OCI-LY1 (cell line): ENCODE data around the gene NPC2.
A peak's percentile ranks its signal among the peaks of the same experiment; 100 is the strongest.

Experiments used
- H2AFZ ChIP-seq: fragments of 200-600 bp; sonication (generic), shearing (Covaris generic); 2 replicates; pipeline ENCODE4 v1.6.0; 2014; ENCODE audit warnings: antibody characterized with exemption, mild to moderate bottlenecking, low read length
- H3F3A ChIP-seq: fragments of 200-600 bp; sonication (generic), shearing (Covaris generic); 2 replicates; pipeline ENCODE4 v1.6.0; 2014; ENCODE audit warnings: mild to moderate bottlenecking, antibody characterized with exemption, low read length, moderate library complexity; ENCODE audit not compliant: insufficient read depth
- H3K27ac ChIP-seq: fragments of 200-600 bp; sonication (generic); 2 replicates; pipeline ENCODE4 v1.5.1; 2014; ENCODE audit warnings: low read length, mixed run types, mild to moderate bottlenecking, low read depth; ENCODE audit not compliant: poor library complexity, severe bottlenecking
- H3K27me3 ChIP-seq: fragments of 200-600 bp; sonication (generic); 2 replicates; pipeline ENCODE4 v1.6.0; 2014; ENCODE audit warnings: antibody characterized with exemption, mild to moderate bottlenecking, low read length, moderate library complexity; ENCODE audit not compliant: insufficient read depth
- H3K36me3 ChIP-seq: fragments of 200-600 bp; sonication (generic); 2 replicates; pipeline ENCODE4 v1.6.1; 2014; ENCODE audit warnings: mild to moderate bottlenecking, antibody characterized with exemption, low read length, moderate library complexity, mixed read lengths; ENCODE audit not compliant: insufficient read depth
- H3K4me1 ChIP-seq: fragments of 200-600 bp; sonication (generic); 2 replicates; pipeline ENCODE4 v1.5.1; 2014; ENCODE audit warnings: mild to moderate bottlenecking, low read length, moderate library complexity; ENCODE audit not compliant: insufficient read depth, severe bottlenecking
- H3K4me2 ChIP-seq: fragments of 200-600 bp; sonication (generic), shearing (Covaris generic); 2 replicates; pipeline ENCODE4 v1.6.1; 2014; ENCODE audit warnings: low read length
- H3K4me3 ChIP-seq: fragments of 200-600 bp; sonication (generic); 2 replicates; pipeline ENCODE4 v1.5.1; 2014; ENCODE audit warnings: low read length, low read depth, mild to moderate bottlenecking, mixed read lengths; ENCODE audit not compliant: poor library complexity, severe bottlenecking
- H3K79me2 ChIP-seq: fragments of 200-600 bp; shearing (Covaris generic); 2 replicates; pipeline ENCODE4 v1.6.1; 2016; ENCODE audit warnings: mixed run types, low read length, mixed read lengths; ENCODE audit not compliant: insufficient read depth
- H3K9ac ChIP-seq: fragments of 200-600 bp; sonication (generic), shearing (Covaris generic); 2 replicates; pipeline ENCODE4 v1.6.1; 2014; ENCODE audit warnings: mild to moderate bottlenecking, low read length, mixed read lengths
- H3K9me2 ChIP-seq: fragments of 200-600 bp; sonication (generic), shearing (Covaris generic); 2 replicates; pipeline ENCODE4 v1.6.1; 2014; ENCODE audit warnings: low read depth, mild to moderate bottlenecking, low read length, mixed read lengths
- H3K9me3 ChIP-seq: fragments of 200-600 bp; shearing (Covaris generic); 2 replicates; pipeline ENCODE4 v1.6.1; 2014; ENCODE audit warnings: low read length, mixed read lengths
- H4K20me1 ChIP-seq: fragments of 200-600 bp; sonication (generic), shearing (Covaris generic); 2 replicates; pipeline ENCODE4 v1.6.0; 2016; ENCODE audit warnings: mild to moderate bottlenecking, low read length; ENCODE audit not compliant: insufficient read depth
- CTCF ChIP-seq: fragments of 200-600 bp; sonication (generic), shearing (Covaris generic); IDR thresholded peaks from 2 replicates; pipeline ENCODE4 v1.5.1; 2017; ENCODE audit warnings: mild to moderate bottlenecking, antibody characterized with exemption, low read length, moderate library complexity, mixed read lengths
- EZH2 ChIP-seq: fragments of 200-600 bp; sonication (generic), shearing (Covaris generic); IDR thresholded peaks from 2 replicates; pipeline ENCODE4 v1.8.0; 2017; ENCODE audit warnings: borderline replicate concordance, mixed run types, mild to moderate bottlenecking, antibody characterized with exemption, low read length, moderate library complexity, mixed read lengths

NPC2 gene

GRCh38 chr14:74492776-74493342, at the start of gene NPC2:
Gene NPC2 (minus strand): TSS chr14:74493305. CDS start chr14:74493274, 31 bp downstream.
- no peaks in the 10 kb centered on the region for H3K79me2 ChIP-seq

GRCh38 chr14:74542056-74542685, 49.1 kb upstream of the NPC2 start:
- Histone ChIP-seq H3K9me3 (no peaks in the 10 kb centered on the region), H4K20me1 (no peaks in the 10 kb centered on the region)

More at GRCh38 chr14:74492776-74493342, at the start of gene NPC2:
- Histone ChIP-seq H3K36me3 (peaks cover 3% of the 10 kb centered on the region; the same call in 1 of the 2 replicates), H4K20me1 (no peaks in the 10 kb centered on the region), H3K27ac (no peak within 1 kb of the TSS), H3K9ac (peak within 1 kb of the TSS; percentile 83), H3K4me1 (peaks cover 25% of the 10 kb centered on the region), H3K4me2 (peak within 1 kb of the TSS; percentile 91), H3F3A (no peaks in the 10 kb centered on the region), H3K9me2 (no peaks in the 10 kb centered on the region), H3K4me3 (peak within 1 kb of the TSS; percentile 85), H3K9me3 (no peaks in the 10 kb centered on the region), H2AFZ (peak within 1 kb of the TSS; percentile 50; the same call in 1 of the 2 replicates), H3K27me3 (no peaks in the 10 kb centered on the region)
- TF ChIP-seq EZH2 (no peak), CTCF (no peak)

GRCh38 chr14:74541225-74541624, 48.1 kb upstream of the NPC2 start:
- no peak for TF ChIP-seq CTCF
- TF ChIP-seq EZH2: no peak
- Histone ChIP-seq H3K4me3 (no peak overlapping the region), H3K27me3 (no peaks in the 10 kb centered on the region), H3K9me3 (no peaks in the 10 kb centered on the region), H3K27ac (no peak overlapping the region), H3K36me3 (no peaks in the 10 kb centered on the region), H2AFZ (no peak overlapping the region), H3K9me2 (no peaks in the 10 kb centered on the region), H3K9ac (no peak overlapping the region), H3K79me2 (no peaks in the 10 kb centered on the region), H3K4me2 (no peak overlapping the region), H3F3A (no peaks in the 10 kb centered on the region), H4K20me1 (no peaks in the 10 kb centered on the region), H3K4me1 (no peaks in the 10 kb centered on the region)

More at GRCh38 chr14:74542056-74542685, 49.1 kb upstream of the NPC2 start:
- Histone ChIP-seq H2AFZ (no peak overlapping the region), H3K36me3 (no peaks in the 10 kb centered on the region), H3F3A (no peaks in the 10 kb centered on the region), H3K4me3 (no peak overlapping the region), H3K79me2 (no peaks in the 10 kb centered on the region), H3K9ac (no peak overlapping the region), H3K4me2 (no peak overlapping the region), H3K27ac (no peak overlapping the region), H3K27me3 (no peaks in the 10 kb centered on the region), H3K4me1 (no peaks in the 10 kb centered on the region), H3K9me2 (no peaks in the 10 kb centered on the region)
- TF ChIP-seq CTCF (no peak), EZH2 (no peak)
